Lower lobe of right lung (tissue), 2 donors: Measurements from ENCODE around the gene MYOM3. TPM values are rescaled to one million over a fixed set of nuclear protein-coding genes. Genes with fewer than 3 reads are reported as not detected.

ENCODE experiments used
- ATAC-seq, 2 donors: fragments of 200-7000 bp; cut with Tn5 transposase; one replicate each; pipeline ENCODE4 v1.9.1; 2020 to 2022; ENCODE audit warnings: mild to moderate bottlenecking in 2 of 2, moderate library complexity in 2 of 2
- DNase-seq: peaks from one replicate; pipeline ENCODE4 v3.0.0-alpha.2; 2020
- H3K27ac ChIP-seq: fragments of 200-600 bp; one replicate; pipeline ENCODE4 v1.8.0; 2022
- H3K27me3 ChIP-seq: fragments of 200-600 bp; one replicate; pipeline ENCODE4 v1.8.0; 2022; ENCODE audit warnings: low read depth
- H3K36me3 ChIP-seq: fragments of 200-600 bp; one replicate; pipeline ENCODE4 v1.8.0; 2022; ENCODE audit warnings: mild to moderate bottlenecking
- H3K4me1 ChIP-seq: fragments of 200-600 bp; one replicate; pipeline ENCODE4 v1.8.0; 2022
- H3K4me3 ChIP-seq: fragments of 200-600 bp; one replicate; pipeline ENCODE4 v1.8.0; 2022; ENCODE audit warnings: mild to moderate bottlenecking
- H3K9me3 ChIP-seq: fragments of 200-600 bp; one replicate; pipeline ENCODE4 v1.8.0; 2022
- intact Hi-C: fragments of 100-400 bp; cut with DNase I; formaldehyde crosslinking; loops from one replicate; pipeline ENCODE4 v1.11.0; 2022
- total RNA-seq: library from RNA; stranded (reverse); fragmentation: NEBNext Ultra II Directional; extraction: Animal tissue kit (Norgen Biotek cat#: 25700); gene quantifications from one replicate; pipeline ENCODE4 v1.2.1, GENCODE V29; 2021
- TF ChIP-seq, protein P1 (sequence below): fragments of 200-600 bp; IDR thresholded peaks from one replicate; pipeline ENCODE4 v1.8.0; 2022; ENCODE audit warnings: antibody characterized with exemption, mild to moderate bottlenecking
- donor health status: DM: no; HTN: yes; CAD: no; lungs with severe emphysema.

MYOM3 gene
- total RNA-seq, 1 donor from 2014 or later, result 0.15 TPM

DNA sequence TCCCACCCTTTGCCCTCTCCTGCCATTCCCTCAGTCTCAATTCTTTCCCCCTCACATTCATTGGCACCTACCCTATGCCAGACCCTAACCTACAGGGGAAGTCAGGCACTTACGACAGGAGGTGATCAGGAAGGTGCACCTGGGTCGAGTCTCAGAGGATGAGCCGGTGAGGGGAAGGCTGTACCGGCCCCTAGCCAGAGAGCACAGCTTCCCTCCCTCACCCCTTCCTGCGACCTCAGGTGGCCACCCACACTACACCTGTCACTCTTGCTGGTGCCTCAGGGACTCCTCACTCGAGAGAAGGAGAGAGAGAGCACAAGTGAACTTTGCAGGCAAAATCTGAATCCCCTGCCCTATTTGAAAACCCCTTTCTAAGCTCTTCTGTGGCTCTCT lies 1.7 kb upstream of the MYOM3 start:
- DNase-seq (peak; percentile 11), ATAC-seq (no peak)
- Histone ChIP-seq H3K4me3 (no peak overlapping the region), H3K36me3 (no peaks in the 10 kb centered on the region), H3K4me1 (peaks cover 8% of the 10 kb centered on the region), H3K9me3 (no peaks in the 10 kb centered on the region), H3K27me3 (peaks cover 5% of the 10 kb centered on the region), H3K27ac (no peak overlapping the region)
- intact Hi-C loops, result no loop called here
- TF ChIP-seq, protein P1, sequence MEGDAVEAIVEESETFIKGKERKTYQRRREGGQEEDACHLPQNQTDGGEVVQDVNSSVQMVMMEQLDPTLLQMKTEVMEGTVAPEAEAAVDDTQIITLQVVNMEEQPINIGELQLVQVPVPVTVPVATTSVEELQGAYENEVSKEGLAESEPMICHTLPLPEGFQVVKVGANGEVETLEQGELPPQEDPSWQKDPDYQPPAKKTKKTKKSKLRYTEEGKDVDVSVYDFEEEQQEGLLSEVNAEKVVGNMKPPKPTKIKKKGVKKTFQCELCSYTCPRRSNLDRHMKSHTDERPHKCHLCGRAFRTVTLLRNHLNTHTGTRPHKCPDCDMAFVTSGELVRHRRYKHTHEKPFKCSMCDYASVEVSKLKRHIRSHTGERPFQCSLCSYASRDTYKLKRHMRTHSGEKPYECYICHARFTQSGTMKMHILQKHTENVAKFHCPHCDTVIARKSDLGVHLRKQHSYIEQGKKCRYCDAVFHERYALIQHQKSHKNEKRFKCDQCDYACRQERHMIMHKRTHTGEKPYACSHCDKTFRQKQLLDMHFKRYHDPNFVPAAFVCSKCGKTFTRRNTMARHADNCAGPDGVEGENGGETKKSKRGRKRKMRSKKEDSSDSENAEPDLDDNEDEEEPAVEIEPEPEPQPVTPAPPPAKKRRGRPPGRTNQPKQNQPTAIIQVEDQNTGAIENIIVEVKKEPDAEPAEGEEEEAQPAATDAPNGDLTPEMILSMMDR, result no peak

DNA sequence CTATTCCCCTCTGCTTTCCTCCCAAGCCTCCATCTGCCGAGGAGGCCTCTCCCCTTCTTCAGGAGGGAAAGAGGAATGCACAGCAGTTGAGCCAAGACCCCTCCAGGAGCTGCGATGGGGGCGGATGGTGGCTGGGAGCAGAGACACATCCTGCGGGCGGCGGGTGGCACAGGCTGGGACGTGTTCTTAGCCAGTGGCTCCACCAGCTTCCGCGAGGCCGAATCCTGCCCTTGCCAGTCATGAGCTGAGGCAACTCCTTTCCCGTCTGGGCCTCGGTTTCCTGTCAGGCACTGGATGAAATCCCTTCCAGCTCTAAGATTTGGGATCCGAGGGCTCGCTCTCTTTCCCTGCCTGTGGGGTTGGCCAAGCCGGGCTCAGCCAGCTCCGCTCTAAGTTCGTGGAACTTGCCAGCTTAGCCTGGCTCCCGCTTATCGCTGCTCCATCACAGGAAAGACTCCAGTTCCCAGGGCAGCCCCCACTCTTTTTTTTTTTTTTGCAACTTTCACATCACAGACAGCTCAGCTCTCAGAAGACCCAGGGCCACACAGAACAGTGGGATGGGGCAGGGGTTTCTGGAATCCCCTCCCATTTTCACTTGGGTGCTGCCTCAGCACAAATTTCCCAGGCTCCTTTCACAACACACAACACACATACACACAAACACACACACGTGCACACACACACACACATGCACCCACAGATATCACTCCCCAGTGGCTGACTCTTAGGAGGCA lies 506 bp downstream of the MYOM3 start:
- intact Hi-C loops, result no loop called here
- no peak overlapping the region for H3K27ac ChIP-seq
- H3K9me3 ChIP-seq, result no peaks in the 10 kb centered on the region
- TF ChIP-seq, protein P1, result no peak
- no peaks in the 10 kb centered on the region for H3K36me3 ChIP-seq
- H3K27me3 ChIP-seq, result peaks cover 5% of the 10 kb centered on the region
- peak; percentile 46 for DNase-seq
- H3K4me1 ChIP-seq, result peaks cover 8% of the 10 kb centered on the region
- no peak overlapping the region for H3K4me3 ChIP-seq
- ATAC-seq, result no peak

DNA sequence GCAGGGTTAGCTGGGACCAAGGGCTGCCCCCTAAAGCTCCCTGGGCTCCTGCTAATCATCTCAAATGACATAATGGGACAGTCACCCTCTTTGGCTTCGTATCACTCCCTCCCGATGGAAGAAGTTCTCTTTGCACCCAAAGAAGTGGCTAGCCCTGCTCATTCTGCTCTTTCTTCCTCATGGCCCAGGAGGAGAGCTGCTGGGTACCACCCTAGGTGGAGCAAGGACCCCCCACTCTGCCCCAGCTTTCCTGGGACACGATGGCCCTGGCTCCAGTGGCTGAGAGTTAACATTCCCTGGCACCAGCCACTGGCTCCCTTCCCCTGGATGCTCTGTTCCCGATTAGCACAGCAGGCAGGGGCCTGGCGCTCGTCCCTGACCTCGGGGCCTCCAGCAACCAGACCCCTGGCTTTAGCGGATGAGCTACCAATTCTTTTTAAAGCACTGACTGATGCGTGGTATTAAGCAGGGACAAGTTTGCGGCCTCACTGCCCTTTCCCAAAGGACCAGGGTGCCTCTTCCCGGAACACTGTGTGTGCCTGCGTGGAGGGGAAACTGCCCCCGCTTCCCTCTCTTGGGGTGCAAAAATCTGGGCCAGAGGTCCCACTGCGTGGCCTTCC lies 1.2 kb downstream of the MYOM3 start:
- H3K36me3 ChIP-seq, result no peaks in the 10 kb centered on the region
- H3K27me3 ChIP-seq, result peaks cover 5% of the 10 kb centered on the region
- H3K4me3 ChIP-seq, result no peak overlapping the region
- ATAC-seq (no peak), DNase-seq (peak; percentile 41)
- intact Hi-C loops, result no loop called here
- H3K27ac ChIP-seq, result no peak overlapping the region
- peaks cover 8% of the 10 kb centered on the region for H3K4me1 ChIP-seq
- no peaks in the 10 kb centered on the region for H3K9me3 ChIP-seq
- TF ChIP-seq, protein P1, result no peak

DNA sequence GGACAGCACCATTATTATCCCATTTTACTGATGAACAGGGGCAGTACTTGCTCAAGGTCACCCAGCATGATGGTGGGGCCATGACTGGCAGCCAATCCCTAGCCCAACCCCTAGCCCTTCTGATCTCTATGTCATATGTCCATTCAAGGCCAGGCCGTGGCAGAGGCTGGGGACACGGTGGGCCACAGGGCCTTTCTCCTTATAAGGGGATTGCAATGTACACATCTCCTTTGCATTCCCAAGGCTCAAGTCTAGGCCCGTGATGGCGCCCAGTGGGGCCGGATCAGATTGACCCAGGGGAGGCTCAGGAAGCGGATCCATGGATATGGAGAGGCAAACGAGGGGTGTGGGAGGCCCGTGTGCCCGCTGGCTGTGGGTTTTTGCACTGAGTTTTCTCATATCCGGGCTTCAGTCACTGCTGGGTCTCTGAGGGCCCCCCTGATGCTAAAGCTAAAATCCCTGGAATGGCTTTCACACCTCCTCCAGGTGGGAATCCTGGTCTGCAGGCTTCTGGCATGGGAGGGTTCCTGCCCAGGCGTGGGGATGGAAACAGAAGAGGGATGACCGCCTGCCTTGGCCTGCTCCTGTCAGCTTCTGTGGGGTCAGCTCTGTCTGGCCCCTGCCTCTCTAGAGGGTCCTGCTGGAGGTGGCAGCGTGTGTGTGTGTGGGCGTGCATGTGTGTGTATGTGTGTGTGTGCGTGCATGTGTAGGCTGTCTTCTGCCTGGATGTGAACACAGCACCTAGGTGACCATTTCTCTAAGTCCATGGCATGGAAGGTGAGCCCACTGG lies 2.1 kb downstream of the MYOM3 start:
- Histone ChIP-seq H3K4me1 (peaks cover 8% of the 10 kb centered on the region), H3K27ac (no peak overlapping the region), H3K4me3 (no peak overlapping the region), H3K36me3 (no peaks in the 10 kb centered on the region), H3K9me3 (no peaks in the 10 kb centered on the region), H3K27me3 (peaks cover 5% of the 10 kb centered on the region)
- DNase-seq, result peak; percentile 41
- TF ChIP-seq, protein P1, result no peak
- intact Hi-C loops, result no loop called here
- ATAC-seq, result no peak

DNA sequence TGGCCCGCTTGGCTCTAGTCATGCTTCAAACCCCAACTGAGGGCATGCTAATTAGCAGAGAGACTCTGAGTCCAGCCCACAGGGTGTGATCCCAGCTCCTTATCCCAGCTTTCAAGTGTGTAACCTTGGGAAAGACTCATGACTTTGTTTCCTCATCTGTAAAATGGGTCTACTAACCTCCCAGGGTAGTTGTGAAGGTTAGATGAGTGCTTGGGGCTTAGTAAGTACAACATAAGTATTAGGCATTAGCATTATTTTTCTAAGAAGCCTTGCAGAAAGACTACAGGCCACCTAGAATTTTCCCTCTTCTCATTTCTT lies 2.8 kb downstream of the MYOM3 start:
- TF ChIP-seq, protein P1, result no peak
- no peak overlapping the region for H3K27ac ChIP-seq
- no peak for ATAC-seq

More for the DNA sequence above, 2.8 kb downstream of the MYOM3 start:
- Histone ChIP-seq H3K4me1 (peaks cover 8% of the 10 kb centered on the region), H3K4me3 (no peak overlapping the region), H3K36me3 (no peaks in the 10 kb centered on the region), H3K9me3 (no peaks in the 10 kb centered on the region), H3K27me3 (peaks cover 1% of the 10 kb centered on the region)
- intact Hi-C loops, result no loop called here
- no peak for DNase-seq
